HG02943 (cell line): ENCODE results near the gene GNG7.
"Not testable (repeated sequence)": the region's sequence is repeated elsewhere in the genome, so short reads cannot be mapped to it uniquely, and the experiment has no call there.

Source experiments
- ATAC-seq: cut with Tn5 transposase; IDR thresholded peaks from one replicate; pipeline ENCODE4 v1.9.1; 2021; ENCODE audit warnings: mild to moderate bottlenecking, low read depth, moderate library complexity; ENCODE audit not compliant: unreplicated experiment

The GNG7 gene

DNA sequence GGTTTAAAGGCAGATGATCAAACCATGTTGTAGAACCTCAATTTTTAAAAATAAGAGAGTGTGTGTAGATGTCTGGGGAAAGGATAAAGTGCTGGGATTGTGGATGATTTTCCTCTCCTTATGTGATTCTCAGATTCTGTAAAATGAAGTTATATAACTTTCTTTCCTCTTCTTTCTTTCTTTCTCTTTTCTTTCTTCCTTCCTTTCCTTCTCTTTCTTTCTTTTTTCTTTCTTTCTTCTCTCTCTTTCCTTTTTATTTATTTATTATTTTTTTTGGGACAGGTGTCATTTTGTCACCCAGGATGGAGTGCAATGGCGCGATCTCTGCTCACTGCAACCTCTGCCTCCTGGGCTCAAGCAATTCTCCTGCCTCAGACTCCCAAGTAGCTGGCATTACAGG lies 144.0 kb downstream of the GNG7 start:
- ATAC-seq = no peak

DNA sequence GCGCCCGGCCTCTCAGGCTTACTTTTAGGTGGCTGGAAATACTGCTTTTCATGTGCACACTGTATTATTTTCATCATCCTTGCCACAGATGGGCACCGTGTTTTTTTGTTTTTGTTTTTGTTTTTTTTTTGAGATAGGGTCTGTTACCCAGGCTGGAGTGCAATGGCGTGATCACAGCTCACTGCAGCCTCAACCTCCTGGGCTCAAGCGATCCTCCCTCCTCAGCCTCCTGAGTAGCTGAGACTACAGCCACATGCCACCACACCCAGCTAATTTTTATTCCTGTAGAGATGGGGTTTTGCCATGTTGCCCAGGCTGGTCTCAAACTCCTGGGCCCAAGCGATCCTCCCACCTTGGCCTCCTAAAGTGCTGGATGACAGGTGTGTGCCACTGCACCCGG lies 144.4 kb downstream of the GNG7 start:
- ATAC-seq = not testable (repeated sequence)

DNA sequence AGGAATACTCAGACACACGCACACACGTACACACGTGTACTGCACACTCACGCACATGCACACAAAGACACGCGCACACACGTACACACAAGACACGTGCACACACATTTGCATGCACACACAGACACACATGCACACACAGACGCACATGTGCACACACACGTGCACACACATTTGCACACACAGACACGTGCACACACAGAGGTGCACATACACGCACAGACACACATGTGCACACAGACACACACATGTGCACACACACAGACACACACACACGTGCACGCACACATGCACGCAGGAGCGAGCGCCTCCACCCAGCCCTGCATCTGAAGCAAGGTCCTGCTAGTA lies 145.4 kb downstream of the GNG7 start:
- no peak for ATAC-seq

DNA sequence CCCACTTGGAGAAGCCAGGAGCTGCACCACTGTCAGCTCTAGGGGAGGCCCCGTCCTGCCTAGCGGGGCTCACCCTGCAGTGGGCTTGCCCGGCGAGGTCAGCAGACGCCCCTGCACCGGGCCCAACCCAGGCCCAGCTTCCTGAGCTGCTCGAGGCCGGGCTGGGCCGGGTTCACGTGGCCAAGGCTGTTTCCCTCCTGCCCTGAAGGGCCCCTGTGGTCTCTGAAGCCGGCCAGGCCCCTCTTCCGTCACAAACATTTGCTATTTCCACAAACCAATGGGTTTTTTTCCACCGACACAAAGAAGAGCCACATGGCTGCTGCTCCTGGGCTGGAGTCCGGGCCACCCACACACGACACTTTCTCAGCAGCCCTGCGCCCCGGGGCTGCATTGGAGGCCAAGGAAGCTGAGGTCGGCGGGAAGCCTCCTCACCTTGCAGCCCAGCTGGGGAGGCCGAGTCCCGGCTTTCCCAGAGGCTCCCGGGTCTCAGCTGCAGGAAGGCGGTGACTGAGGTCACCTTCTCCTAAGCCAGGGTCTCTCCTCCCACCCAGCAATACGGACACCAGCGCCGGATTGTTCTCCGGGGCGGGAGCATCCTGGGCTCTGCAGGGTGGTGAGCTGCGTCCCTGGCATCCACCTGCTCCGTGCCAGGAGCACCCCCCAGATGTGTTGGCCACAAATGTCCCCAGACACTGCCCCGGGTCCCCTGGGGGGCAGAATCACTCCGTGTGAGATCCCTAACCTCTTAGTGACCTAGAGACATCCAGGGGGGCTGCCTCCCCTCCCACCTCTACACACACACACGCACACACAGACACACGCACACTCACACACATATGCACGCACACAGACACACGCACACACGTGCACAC lies 146.0 kb downstream of the GNG7 start:
- no peak for ATAC-seq

DNA sequence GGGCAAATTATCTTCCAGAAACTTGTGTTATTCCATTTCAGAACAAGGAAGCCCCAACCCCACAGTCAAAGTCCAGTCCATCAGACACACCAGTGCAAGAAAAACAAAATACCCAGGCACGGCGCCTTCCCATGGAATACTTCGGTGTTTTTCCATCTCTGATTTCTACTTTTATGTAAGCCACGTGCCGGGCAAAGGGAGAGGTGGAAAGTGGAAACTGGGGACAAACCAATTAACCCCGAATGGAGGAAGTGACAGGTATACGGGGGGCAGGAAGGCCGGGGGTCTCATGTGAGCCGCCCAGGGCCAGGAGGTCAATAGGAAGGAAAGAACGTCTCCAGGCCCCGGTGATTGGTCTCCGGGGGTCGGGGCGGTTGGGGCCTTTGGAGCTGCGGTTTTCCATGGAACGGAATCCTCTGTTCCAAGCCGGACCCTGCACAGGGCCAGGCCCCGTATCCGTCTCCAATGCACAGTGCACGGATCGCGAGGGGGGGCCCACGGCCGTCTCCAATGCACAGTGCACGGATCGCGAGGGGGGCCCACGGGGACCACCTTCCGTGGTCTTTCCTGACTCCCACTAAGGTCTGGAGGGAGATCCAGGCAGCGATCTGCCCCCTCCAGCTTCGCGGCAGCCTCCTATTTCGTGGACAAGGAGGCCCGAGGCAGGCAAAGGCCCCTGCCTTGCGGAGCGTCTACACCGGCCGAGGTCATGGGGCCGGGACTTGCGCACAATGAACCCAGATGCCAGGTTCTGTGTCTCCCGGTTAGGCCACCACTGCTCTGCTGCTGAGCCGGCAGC lies 146.9 kb downstream of the GNG7 start:
- ATAC-seq = no peak

DNA sequence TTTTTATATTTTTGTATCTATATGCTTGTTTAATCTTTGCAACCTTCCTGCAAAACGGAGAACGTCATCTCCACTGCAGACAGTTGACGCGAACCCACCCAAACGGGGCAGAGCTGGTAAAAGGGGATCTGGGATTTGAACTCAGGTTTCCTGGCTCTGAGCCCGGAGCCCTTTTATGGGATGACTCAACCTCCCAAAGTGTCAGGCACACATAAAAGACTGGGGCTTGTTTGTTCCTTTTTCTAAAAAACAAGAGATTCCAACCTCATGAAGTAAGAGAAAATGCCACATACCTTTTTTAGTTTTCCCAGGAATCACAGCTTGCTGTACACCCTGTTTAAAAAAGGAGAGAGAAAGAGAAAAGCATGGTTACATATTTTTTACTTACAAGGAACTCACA lies 147.6 kb downstream of the GNG7 start:
- no peak for ATAC-seq

DNA sequence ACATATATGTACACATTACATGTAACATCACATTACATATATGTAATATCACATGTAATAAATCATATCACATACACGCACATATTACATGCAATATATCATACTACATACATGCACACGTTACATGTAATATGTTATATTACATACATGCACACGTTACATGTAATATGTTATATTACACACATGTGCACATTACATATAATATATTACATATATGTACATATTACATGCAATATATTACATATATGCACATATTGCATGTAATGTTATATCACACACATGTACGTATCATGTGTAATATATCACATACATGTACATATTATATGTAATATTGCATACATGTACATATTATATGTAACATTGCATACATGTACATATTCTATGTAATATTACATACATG lies 149.0 kb downstream of the GNG7 start:
- no peak for ATAC-seq

DNA sequence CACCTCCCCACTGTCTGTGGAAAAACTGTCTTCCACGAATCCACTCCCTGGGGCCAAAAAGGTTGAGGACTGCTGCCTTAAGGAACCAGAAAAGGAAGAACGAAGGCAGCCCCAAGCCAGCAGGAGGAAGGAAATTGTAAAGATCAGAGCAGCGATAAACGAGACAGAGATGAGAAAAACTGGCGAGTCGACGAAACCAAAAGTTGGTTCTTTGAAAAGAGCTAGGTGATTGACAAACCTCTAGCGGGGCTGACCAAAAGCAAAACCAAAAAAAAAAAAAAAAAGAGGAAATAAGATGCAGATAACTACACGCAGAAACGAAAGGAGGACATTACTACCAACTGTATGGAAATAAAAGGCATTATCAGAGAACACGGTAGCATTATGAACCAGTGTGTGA lies 149.6 kb downstream of the GNG7 start:
- ATAC-seq = no peak

DNA sequence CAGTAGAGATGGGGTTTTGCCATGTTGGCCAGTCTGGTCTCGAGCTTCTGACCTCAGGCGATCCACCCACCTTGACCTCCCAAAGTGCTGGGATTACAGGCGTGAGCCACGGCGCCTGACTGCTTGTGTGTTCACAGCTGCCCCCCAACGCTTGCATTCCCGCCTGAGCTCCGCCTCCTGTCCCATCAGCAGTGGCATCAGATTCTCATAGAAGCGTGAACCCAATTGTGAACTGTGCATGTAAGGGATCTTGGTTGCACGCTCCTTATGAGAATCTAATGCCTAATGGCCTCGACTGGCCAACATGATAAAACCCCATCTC lies 150.7 kb downstream of the GNG7 start:
- no peak for ATAC-seq

DNA sequence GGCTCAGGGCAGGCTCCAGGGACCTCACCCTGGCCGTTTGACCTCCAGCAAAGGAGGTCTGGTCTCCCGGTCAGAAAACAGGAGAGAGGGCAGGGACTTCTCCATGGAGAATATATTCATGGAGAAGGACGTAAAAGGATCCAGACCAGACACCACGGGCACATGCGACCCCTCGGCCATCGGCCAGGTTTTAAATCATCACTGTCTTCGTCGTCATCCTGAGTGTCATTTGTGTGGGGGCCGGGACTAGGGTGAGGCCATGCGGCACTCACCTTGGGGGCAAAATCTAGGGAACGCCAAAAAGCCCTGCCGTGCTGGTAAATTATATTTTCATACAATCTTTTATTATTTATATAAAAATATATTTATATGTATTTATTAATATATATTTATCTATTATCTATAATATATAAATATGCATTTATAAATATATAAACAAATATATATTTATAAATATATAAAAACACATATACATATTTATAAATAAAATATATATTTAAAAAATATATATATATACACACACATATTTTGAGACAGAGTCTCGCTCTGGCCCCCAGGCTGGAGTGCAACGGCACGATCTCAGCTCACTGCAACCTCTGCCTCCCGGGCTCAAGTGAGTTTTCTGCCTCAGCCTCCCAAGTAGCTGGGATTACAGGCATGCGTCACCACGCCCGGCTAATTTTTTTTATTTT lies 151.2 kb downstream of the GNG7 start:
- no peak for ATAC-seq

DNA sequence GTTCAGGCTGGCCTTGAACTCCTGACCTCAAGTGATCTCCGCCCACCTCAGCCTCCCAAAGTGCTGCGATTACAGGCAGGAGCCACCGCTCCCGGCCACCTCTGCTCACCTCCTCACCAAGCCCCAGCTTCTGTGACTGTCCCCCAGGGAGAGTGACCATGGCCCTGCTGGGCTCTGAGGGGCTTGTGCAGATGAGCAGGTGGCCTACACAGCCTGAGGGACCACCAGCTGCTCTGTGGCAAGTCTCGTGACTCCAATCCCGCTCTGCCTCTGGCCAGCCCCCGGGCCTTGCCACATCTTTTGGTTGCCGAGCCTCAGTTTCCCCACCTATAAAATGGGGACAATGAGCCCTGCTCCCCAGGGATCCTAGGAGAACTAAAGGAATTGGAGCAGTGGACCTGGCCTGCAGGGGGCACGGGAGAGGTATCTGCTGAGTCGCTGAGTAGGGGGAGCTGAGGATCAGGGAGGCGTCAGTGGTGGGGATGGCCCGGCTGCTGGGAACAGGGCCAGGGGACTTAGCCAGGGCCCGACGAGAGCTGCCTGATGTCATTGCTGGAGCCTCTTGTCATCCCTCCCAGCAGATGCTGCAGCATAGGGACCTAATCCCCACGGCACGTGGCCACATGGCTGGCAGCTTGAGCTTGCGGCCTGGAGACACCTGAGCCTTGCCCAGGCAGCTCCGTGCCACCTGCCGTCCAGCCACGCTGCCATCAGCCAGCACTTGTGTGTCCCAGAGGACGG lies 151.9 kb downstream of the GNG7 start:
- ATAC-seq = no peak

DNA sequence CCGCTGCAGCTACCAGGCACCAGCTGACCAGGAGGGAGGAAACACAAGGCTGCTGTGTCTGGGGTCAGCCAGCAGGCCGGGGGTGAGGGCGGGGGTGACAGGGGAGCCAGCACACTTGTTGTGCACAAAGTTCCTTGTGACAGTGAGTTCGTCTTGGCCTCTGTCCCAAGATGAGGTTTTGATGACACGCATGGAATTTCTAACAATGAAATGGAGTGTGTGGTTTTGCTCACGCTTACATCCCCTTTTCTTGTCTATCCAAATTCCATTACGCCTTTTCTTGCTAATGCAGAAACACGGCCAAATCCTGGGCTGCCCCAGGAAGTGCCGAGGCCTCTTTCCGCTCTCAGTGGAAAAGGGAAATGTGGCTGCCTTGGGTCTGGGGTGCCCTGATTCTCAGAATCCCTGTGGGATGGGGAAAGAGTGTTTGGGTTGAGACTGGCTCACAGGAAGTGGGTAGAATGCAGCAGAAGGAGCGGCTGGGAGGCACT lies 152.7 kb downstream of the GNG7 start:
- no peak for ATAC-seq

DNA sequence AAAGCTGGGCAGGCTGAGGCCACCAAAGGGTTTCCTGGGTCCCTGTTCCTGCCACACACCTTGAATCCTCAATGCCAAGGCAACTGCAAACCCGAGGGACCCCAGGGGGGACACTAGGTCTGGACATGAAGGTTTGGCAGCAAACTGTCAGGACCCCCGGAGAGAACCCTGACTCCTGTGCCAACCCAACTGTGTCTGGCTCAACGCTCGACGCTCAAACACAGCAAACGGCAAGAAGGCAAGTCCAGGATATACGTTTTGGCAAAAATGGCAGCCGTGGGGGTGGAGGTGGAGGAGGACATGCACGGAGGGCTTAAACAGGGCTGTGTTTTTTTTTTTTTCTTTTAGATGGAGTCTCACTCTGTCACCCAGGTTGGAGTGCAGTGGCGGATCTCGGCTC lies 153.5 kb downstream of the GNG7 start:
- ATAC-seq = no peak

DNA sequence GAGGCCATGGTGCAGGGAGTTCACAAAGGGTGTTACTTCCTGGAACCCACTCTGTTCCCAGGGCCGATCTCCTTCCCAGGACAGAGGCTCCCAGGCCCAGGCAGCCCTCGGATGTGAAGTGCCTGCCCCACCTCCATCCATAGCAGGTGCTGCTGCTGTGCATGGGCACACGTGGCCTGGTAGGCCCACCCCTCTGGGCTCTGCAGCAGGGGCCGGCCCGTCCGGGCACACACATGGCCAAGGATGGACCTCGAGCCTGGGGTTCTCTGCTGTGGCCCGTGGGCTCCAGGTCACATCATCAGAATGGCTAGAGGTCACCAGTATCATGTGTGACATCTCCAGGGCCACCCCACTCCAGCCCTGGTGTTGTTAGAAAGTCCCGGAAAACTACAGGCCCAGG lies 154.8 kb downstream of the GNG7 start:
- no peak for ATAC-seq

DNA sequence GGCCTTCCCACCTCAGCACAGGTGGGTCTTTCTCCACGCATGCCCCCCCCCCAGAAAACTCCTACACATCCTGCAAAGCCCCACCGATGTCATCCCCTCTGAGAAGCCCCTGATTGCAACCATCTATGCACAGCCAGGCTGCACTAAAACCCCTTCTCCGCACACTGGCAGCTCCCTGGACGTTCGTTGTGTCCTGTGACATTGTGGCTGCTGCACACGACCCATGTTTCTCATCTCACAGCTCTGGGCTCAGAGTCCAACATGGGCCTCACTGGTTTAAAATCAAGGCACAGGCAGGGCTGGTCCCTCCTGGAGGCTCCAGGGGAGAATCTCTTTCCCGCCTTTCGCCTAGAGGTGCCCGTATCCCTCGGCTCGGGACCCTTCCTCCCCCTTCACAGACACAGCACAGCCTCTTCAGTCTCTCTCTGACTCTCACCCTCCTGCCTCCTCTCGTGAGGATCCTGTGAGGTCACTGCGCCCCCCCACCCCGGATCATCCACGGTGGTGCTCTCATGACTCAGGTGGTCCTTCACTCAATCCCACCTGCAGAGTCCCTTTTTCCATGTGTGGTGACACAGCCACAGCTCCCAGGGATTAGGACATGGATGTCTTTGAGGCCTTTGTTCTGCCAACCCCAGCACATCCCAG lies 155.3 kb downstream of the GNG7 start:
- no peak for ATAC-seq

DNA sequence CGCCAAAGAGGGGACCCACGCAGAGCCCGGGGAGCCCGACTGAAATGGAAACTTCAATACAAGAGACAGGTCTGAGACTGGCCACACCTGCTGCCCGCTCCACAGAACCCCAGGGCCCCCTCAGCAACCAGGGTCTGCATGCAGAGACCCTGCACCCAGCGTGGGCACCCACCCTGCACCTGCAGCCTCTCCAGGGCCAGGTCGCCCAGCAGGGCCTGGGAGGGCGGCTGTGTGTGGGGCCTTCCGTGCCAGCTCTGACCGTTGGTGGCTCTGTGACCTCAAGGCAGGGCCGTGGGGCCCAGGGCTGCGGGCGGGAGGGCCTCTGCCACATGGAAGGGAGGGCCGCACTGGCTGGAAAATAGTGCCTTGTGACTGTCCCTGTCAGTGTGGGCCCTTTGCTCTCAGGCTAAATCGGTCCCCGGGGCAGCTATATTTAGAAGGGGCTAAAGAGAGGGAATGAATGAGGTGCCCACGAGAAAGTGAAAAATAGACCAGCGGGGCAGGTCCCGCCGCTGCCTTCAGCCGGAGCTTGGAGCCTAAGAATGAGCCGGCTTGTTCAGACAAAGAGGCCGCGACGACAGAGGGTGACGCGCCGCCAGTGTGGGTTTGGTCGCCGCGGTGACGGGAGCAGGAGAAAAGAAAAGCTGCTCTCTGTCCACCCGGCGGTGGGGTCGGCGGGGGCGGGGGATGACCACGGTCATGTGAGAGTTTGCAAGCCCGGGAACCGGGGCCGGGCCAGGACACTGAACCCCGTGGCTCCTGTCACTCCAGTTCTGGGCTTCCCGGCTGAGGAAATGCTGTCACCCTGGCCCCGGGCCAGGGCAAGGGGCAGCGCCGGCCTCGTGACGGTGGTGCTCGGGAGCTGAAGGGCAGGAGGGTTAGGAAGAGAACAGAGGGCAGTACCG lies 156.1 kb downstream of the GNG7 start:
- ATAC-seq = no peak

DNA sequence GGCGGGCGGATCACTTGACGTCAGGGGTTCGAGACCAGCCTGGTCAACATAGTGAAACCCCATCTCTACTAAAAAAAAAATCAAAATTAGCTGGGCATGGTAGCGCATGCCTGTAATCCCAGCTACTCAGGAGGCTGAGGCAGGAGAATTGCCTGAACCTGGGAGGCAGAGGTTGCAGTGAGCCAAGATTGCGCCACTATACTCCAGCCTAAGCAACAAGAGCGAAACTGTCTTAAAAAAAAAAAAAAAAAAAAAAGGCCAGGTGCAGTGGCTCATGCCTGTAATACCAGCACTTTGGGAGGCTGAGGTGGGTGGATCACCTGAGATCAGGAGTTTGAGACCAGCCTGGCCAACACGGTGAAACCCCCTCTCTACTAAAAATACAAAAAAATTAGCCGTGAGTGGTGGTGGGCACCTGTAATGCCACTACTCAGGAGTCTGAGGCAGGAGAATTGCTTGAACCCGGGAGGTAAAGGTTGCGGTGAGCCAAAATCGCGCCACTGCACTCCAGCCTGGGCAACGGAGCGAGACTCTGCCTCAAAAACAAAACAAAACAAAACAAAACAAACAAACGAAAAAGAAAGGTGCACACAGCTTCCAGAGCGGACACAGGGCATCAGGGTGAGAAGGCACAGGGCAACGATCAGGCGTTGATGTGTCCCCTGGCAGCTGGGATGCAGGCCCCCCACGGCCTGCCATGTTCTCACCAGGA lies 156.9 kb downstream of the GNG7 start:
- ATAC-seq = not testable (repeated sequence)

DNA sequence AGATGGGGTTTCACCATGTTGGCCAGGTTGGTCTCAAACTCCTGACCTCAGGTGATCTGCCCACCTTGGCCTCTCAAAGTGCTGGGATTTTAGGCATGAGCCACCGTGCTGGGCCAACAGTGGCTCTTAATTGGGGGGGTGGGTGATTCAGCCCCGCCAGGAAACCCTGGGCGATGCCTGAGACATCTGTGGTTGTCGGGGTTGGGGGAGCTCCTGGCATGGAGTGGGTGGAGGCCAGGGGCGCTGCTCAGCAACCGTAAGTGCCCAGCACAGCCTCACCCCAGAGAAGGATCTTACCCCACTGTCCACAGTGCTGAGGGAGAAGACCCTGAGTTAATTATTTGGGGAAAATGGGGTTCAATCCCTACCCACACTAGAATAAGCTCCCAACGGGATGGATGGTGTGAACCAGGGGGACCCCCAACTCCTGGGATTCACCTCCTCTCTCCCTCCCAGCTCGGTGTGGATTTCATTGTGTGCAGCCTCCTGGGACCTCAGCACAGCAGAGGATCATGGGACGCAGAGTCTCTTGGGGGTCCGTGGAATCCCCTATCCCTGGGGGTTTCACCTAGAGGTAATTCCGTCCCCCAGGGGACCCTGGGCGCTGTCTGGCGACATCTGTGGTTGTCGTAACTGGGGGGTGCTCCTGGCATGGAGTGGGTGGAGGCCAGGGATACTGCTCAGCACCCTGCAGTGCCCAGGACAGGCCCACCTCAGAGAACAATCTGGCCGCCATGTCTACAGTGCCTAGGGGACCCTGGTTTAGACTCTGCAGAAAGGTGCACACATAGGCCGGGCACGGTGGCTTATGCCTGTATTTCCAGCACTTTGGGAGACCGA lies 157.7 kb downstream of the GNG7 start:
- no peak for ATAC-seq
